GM18511 (cell line): ENCODE data around the gene KCTD16.
A peak's percentile ranks its signal among the peaks of the same experiment; 100 is the strongest.

ENCODE experiments used
- ATAC-seq: cut with Tn5 transposase; IDR thresholded peaks from one replicate; pipeline ENCODE4 v1.9.1; 2021; ENCODE audit warnings: mild to moderate bottlenecking, moderate library complexity; ENCODE audit not compliant: unreplicated experiment

KCTD16 gene

DNA sequence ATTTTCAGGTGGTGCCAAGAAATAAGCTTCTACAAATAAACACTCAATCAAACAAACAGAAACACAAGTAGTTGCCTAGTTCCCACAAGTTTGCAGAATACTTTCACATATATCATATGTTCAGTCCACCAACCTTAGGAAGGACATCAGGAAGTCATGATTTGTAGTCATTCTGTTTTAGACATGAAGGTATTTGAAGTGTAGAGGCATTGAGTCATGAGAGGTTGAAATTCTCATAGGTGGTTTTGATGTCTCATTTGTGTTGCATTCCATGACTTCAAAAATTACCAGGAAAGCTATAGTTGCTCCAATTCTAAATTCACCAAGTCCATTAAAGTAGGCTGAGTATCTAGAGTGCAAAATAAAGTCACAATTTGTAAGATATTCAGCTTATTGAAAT is 159.0 kb downstream of the KCTD16 start:
- no peak for ATAC-seq

DNA sequence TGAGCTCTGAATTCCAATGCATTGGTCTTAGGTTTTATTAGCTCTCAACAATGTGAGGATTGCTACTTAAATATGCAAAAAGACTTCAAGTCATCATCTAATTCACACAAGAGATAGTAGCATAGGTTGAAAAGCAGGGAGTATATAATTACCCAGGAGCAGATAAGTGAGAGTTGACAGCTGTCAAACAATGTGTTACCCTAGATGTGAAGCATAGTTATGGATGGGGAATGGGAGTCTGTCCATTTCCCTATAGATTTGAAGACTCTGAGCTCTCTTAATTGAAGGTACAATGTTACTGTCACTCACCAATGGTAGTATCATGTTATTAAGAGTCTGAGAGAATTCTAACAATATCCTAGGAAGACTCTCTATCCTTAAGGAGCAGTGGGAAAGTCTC is 160.7 kb downstream of the KCTD16 start:
- no peak for ATAC-seq

DNA sequence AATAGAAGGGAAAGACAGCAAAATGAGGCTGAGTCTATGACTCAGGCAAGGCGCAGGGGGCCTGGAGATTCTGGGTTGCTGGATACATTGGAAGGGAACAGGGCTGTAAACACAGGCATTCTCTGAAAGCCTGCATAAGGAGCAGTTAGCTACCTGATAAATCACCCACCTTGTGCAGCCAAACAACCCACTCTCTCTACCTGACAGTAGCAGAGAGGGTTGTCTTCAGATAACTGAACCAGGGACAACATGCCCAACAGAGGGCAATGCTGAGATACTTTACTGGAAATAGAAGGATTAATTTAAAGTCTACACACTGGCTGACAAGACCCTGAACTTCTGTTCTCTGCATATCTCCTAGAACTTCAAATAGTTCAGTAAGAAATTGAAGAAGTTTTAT is 161.6 kb downstream of the KCTD16 start:
- no peak for ATAC-seq

DNA sequence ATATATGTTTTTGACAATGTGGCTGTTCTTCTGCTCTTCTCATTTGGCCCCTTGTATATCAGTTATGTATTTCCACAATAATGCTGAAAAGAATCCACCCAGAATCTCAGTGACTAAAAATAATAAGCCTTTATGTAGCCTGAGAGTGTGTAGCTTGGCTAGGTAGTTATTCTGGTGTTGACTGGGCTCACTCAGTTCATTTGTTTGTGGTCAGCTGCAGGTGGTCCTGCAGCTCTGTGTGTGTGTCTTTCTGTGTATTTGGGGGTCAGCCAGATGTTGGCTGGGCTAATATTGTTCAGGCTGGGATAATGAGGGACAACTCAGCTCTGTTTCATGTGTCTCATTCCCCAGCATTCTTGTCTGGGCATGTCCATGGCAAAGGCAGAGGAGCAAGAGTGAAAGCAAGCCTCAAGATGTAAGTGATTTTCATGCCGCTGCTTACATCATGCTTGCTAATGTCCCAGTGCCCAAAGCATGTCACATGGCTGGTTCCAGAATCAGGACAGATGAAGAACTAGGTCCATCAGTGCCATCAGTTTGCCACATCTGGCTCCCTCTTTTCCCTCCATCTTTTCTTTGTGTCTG is 162.8 kb downstream of the KCTD16 start:
- peak; percentile 47 for ATAC-seq

DNA sequence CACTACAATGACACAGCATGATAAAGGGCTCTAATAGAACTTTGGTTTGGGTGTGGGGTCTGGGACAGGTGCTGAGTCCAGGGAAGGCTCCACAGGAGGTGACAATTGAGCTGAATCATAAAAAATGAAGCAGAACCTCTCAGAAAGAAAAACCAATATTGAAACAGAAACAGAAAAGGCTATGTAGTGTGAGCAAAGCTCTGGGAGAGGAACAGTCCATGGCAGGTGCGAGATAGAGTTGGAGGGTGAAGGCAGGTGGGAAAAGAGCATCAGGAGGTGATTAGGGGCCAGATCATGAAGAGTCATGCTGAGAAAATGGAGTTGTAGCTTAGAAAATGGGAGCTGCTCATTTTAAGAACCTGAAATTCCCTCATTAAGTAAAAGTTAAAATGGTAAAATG is 164.9 kb downstream of the KCTD16 start:
- ATAC-seq: peak; percentile 51

DNA sequence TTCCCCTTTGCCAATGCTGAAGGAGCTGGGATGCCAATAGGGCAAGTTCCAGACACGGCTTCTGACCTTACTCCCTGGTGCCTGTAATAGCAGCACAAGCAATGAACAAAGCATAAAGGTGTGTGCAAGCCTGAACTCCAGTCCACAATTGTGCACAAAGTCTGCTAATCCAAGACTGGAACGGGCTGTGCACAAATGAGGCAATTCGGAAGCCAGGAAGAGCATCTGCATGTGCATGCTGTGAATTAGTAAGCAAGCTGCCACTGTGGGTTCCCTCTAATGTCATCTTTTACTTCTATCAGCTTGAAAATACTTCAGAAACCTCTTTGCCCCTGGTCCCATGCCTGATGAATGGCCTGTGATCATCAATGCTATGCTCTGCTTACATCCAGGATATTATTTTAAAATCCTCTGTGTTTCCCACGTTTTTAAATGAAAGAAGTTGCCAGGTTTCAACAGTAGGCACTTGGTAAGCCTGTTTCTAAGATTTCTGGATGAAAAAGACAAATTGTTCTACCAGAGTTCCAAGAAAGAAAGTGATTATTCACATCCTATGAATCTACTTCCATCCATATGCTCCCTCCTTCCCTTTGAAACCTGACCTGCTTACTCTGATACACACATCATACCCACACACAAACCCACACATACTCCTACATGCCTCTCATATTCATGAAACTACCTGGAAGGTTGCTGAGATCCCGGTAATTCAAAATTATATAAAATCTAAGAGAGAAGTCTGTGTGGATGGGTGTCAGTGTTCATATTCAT is 165.7 kb downstream of the KCTD16 start:
- ATAC-seq: no peak

DNA sequence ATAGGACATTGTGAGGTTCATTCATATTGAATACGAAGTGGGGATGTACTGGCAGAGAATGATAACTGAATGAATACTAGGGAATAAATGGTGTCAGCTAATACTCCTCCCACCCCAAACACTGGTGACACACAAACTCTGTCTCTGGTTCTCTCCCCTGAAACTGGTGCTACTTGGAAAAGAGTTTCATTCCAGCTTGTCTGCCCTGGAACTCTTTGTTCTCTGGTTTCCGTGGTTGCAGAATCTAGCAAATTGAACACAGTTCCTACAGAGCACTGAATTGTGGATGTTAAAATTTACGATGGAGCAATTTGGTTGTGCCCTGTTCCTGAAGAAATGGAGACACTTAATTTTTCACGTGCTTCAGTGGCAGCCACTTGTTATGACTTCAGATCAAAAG is 181.7 kb downstream of the KCTD16 start:
- ATAC-seq: no peak

DNA sequence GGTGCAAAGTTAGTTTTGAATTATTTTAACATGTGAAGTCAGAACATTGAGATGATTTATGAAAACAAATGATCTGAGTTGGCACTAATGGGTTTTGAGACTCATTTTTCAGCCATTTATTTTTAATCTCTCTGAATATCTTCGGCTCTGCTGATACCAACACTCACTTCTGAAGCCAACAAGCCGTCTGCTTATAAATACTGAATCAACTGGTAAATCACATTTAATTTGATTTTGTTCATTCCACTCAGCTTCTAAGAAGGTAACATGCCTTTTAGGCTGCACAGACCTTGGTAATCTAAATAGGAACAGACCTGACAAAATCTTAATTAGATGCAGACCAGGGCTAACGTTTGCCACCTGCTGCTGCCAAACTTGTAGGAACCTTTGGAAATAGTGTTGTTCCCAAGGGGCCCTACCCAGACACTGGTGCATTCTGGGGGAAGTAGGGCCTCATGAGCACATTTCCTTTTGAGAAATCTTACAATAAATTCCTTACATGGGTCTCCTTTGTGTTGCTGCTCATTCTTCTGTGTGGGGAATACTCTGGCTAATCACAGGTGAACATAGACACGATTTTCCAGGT is 182.2 kb downstream of the KCTD16 start:
- ATAC-seq: no peak

DNA sequence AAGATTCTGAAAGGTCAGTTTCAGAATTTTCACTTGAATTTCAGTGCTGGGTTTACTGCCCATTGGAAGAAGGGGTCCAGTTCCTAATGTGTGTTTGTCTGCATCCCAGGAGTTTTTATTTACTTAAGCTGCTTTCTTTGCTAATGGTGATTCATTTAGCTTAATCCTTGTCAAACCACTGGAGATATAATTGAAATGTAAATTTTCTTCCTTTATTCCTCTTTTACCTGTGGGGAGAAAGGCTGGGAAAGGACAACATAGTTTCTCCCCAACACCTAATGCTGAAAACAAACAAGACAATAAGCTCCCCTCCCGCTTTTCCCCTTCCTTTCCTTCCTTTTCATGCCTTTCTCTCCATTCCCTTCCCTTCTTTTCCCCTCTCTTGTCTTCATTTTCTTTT is 185.8 kb downstream of the KCTD16 start:
- ATAC-seq: no peak

DNA sequence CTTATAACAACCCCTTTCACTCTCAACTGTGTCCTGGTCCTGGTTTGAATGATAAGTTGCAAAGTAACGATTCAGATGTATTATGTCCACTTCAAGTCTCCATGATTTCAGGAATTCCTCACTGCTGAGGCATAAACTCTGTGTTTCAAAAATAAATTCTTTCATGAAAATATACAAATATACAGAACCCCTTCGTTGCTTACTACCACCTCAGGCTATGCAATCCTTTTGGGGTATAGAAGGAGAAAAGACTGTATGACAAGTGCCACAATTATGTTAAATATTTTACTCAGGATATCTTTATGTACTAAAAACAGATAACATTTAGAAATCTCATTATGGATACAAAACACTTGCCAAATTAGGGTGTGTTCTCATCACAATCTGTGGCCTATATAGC is 190.7 kb downstream of the KCTD16 start:
- ATAC-seq: no peak

DNA sequence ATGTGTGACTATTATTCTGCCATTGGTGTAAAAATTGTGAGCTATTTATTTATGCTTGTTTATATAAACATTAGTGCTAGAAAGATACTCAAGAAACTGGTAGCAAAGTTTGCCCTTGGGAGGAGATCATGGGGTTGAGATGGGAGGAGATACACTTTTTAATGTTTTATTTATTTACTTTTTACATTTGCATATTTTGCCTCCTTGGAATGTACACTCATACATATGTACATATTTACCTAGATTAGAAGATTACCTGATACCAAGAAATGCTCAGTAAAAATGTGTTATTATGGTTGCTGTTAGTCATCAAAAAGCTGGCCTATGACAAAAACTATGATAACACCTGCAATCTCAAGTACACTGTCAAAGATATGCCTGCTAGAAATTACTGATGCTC is 195.2 kb downstream of the KCTD16 start:
- no peak for ATAC-seq

DNA sequence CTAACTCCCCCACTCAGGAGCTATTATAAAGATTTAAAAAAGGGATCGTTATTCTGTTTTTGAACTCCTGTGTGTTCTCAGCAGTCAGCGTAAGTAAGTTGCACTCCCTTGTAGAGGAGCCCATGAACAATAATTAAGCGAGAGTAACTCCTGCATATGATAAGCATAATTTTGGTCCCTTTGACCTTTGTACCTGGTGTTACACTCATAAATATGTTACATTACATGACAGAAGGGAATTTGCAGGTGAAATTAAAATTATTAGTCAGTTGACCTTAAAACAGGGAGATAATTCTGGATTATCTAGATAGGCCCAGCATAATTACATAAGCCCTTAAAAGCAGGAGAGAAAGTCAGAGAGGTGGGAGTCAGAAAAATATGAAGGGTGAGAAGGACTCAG is 197.3 kb downstream of the KCTD16 start:
- ATAC-seq: no peak

DNA sequence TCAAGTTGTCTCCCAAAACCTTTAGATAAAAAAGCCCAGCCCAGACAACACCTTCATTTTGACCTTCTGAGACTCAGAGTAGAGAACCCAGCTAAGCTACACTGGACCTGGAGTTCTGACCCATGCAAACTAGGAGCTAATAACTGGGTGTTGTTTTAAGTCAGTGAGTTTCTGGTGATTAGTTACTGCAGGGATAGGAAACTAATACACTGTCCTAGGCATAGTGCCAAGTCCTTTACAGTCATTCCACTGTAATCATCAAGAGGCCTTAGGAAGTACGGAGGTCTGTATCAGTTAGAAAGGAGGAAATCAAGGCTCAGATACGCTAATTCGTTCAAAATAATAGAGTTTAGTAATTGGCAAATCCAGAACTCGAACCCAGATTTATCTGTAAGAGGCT is 197.9 kb downstream of the KCTD16 start:
- no peak for ATAC-seq

DNA sequence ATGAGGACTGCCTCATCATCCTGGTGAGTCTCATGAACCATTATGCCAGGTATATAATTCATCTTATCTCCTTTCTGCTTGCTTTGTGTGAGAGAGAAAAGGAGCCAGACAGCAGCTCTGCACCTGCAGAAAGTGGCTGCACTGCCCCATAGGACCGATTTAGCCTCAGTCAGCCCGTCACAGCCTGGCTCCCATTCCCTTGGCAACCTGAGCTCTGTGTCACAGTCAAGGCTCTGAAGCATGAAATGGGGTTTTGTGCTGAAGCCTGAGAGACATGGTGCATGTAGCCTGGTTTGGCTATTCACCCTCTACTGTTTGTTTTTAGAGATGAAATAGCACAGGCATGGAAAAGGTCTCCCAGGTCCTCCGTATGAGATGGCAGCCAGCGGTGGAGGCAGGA is 198.3 kb downstream of the KCTD16 start:
- ATAC-seq: no peak

DNA sequence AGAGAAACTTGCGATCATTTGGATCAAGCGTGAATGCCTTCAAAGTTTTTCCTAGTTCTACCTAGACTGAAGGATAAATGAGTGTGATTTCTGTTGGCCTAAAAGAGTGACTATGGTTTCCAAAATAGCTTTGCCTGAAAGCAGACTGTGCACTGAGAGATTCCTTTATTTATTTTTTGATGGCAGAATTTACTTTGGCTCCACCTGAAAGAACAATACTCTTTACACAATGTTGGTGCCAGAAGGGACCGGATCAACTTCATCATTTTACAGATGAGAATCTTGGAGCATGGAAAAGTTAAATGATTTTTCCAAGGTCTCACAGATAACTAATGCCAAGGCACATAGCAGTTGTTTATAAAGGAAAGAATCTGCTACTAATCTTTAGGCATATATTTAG is 199.6 kb downstream of the KCTD16 start:
- ATAC-seq: no peak

DNA sequence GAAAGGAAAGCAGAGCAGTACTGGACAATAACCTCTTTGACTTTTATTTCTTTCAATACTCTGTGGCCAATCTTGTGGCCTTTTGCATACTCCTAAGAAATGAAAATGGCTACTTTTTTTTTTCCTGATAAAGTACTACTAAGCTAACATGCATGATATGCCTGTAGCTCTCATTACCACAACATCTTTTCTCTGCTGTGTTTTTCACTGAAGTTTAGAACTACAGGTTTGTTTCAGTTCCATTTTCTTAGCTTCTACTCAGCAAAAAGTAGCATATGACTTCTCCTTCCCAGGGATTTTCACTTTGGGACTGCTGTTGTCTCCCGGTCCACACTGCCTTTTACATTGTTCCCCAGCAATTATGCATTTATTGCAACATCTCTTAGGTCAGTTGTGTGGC is 204.0 kb downstream of the KCTD16 start:
- no peak for ATAC-seq

DNA sequence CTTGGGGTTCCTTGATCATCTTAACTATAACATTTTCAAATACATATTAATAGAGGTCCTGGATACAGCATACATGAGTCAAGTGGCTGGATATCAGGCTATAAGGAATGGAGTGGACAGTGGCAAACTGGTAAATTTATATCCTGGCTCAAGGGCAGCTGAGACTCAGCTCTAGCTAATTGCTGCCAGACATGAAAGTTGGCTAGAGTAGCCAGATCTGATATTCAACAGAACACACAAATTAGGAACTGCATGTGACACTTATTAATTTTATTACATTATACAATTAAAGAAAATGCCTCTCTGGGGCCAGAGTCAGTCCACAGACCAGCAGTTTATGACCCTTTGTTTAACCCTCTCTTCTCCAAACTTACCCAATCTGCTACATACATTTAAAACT is 206.5 kb downstream of the KCTD16 start:
- no peak for ATAC-seq

DNA sequence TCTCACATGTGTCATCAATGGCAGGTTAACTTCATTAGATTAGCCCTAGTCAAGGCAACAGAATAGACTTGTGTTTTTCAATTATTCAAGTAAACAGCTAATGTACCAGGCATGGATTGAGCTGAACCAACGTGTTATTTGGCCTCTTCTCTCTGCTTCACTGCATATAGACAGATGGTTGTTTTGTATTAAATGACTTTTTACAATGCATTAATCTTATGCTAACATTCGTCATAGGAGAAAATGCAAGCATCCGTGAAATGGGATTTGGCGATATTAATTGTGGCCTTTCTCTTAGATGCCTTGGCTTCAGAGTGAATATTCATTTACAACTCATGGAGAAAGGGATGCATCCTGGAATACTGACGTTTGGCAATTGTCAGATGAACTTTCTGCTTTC is 208.0 kb downstream of the KCTD16 start:
- no peak for ATAC-seq

DNA sequence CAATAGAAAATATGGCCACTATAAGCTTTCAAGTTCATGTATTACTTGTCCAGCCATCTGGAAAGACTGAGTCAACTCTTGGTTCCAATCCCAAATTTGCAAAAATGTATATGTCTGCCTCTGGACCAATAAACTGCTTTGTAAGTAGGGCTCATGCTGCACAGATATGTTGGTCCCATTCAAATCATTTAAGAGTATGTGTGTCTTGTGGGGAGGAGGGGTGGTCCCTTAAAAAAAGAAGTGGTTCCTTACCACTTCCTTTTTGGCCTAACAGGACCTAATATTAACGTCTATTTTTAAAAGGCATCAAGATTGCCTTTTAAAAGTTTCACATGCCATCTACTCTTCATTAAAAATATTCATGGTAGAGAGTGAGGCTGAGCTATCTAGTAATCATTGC is 214.9 kb downstream of the KCTD16 start:
- ATAC-seq: no peak

DNA sequence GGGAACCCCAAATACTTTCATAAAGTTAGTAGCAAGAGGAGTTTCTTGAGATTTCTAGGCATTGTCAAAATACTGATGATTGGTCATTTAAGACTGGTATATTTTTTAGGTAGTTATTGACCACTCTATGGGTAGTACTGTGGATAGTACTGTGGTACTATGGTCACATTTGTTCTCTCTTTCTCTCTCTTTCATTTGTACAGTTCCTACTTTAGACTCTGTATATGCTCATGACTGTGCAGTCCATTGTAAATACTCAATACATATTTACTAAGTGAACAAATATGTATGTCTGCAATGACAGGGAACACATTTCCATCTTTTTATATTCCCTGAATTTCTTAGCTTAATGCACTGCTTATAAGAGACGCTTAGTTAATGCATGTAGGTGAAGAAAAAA is 215.6 kb downstream of the KCTD16 start:
- no peak for ATAC-seq

DNA sequence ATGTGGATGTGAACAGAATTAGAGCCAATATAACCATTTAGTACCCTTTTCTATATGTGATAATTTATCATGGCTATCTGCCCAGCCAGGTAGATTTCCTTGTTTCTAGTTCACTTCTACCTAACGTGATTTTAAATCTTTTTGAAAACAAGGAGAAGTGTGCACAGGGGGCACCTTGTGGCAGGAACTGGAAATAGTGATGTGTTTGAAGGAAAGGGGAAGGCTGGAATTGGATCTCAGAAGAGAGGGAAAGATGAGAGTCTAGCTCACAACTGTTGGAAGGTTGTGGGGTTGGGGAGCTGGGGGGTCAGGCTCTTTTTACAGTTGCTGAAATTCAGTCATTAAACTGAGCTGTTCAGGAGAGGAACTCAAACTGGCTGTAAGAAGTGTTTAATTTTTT is 219.5 kb downstream of the KCTD16 start:
- no peak for ATAC-seq

DNA sequence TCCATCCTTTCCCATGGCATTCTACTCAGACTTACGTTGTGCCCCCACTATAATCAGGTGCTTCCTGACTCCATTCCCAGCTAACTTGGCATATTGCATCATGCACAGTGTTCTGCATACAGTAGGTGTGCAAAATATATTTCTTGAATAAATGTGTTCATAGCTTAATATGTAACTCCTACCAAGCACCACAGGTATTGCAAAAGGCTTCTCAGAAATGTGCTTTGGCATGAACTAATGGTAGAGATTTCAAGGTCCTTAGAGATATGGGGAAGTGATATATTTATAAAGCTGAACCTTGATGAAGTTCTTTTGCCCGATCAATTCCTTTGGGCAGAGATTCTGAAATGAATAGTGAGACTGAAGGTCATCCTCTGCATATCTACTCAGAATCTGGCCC is 220.4 kb downstream of the KCTD16 start:
- ATAC-seq: no peak
